Nephron progenitor cell (in vitro differentiated cells): ENCODE data around the gene C14orf132.

ENCODE experiments used
- DNase-seq: peaks from one replicate; pipeline ENCODE4 v3.0.0; 2021
- H3K27ac Mint-ChIP-seq: 2 replicates; pipeline ENCODE4 v1.8.0; 2021; ENCODE audit warnings: mild to moderate bottlenecking, moderate library complexity, mixed read lengths
- H3K27me3 Mint-ChIP-seq: 2 replicates; pipeline ENCODE4 v1.8.0; 2021; ENCODE audit warnings: mild to moderate bottlenecking, low read depth, mixed read lengths; ENCODE audit not compliant: poor library complexity
- H3K36me3 Mint-ChIP-seq: 2 replicates; pipeline ENCODE4 v1.8.0; 2021; ENCODE audit warnings: low read depth, mixed read lengths
- H3K4me1 Mint-ChIP-seq: 2 replicates; pipeline ENCODE4 v1.8.0; 2021; ENCODE audit warnings: mixed read lengths
- H3K4me3 Mint-ChIP-seq: 2 replicates; pipeline ENCODE4 v1.8.0; 2021; ENCODE audit warnings: mild to moderate bottlenecking, moderate library complexity, mixed read lengths
- H3K9me3 Mint-ChIP-seq: 2 replicates; pipeline ENCODE4 v1.8.0; 2021; ENCODE audit warnings: mild to moderate bottlenecking, moderate library complexity, mixed read lengths
- CTCF ChIP-seq: fragments of 200-600 bp; sonication (generic); IDR thresholded peaks from 2 replicates; pipeline ENCODE4 v1.5.0; 2021; ENCODE audit warnings: antibody characterized with exemption

C14orf132 gene

GRCh38 chr14:96038920-96039632, at the start of gene C14orf132:
TSS of gene C14orf132 (plus strand) at chr14:96039362. CDS start at chr14:96039501, 139 bp downstream.
- TF ChIP-seq CTCF = no peak
- H3K36me3 Mint-ChIP-seq = peaks cover 31% of the 10 kb centered on the region
- H3K4me1 Mint-ChIP-seq = peaks cover 43% of the 10 kb centered on the region
- H3K4me3 Mint-ChIP-seq = peak within 1 kb of the TSS; percentile 92
- H3K9me3 Mint-ChIP-seq = no peaks in the 10 kb centered on the region
- H3K27me3 Mint-ChIP-seq = peaks cover 52% of the 10 kb centered on the region
- peak within 1 kb of the TSS; percentile 36 for H3K27ac Mint-ChIP-seq
- peak; percentile 74 for DNase-seq

- TF ChIP-seq CTCF = peak; percentile 89
- Mint-ChIP-seq H3K27me3 (peaks cover 10% of the 10 kb centered on the region), H3K4me1 (no peaks in the 10 kb centered on the region), H3K36me3 (no peaks in the 10 kb centered on the region), H3K27ac (peak overlapping the region; percentile 50), H3K4me3 (no peak overlapping the region), H3K9me3 (peaks cover 33% of the 10 kb centered on the region)
- DNase-seq = peak; percentile 42
Observed at GRCh38 chr14:95993768-95994592, 45.2 kb upstream of the C14orf132 start.

- no peak overlapping the region for H3K4me3 Mint-ChIP-seq
- H3K27me3 Mint-ChIP-seq = peaks cover 10% of the 10 kb centered on the region
- no peaks in the 10 kb centered on the region for H3K36me3 Mint-ChIP-seq
- H3K27ac Mint-ChIP-seq = no peak overlapping the region
- no peaks in the 10 kb centered on the region for H3K4me1 Mint-ChIP-seq
- DNase-seq = no peak
- TF ChIP-seq CTCF = no peak
- H3K9me3 Mint-ChIP-seq = peaks cover 27% of the 10 kb centered on the region
Observed at GRCh38 chr14:95994593-95994928, 44.6 kb upstream of the C14orf132 start.

GRCh38 chr14:95998656-95999055, 40.5 kb upstream of the C14orf132 start:
- DNase-seq = no peak
- Mint-ChIP-seq H3K4me1 (peaks cover 10% of the 10 kb centered on the region), H3K4me3 (no peak overlapping the region), H3K36me3 (no peaks in the 10 kb centered on the region), H3K27me3 (peaks cover 18% of the 10 kb centered on the region), H3K9me3 (peaks cover 9% of the 10 kb centered on the region), H3K27ac (no peak overlapping the region)
- no peak for TF ChIP-seq CTCF

GRCh38 chr14:96001866-96002497, 37.2 kb upstream of the C14orf132 start:
- Mint-ChIP-seq H3K4me1 (peaks cover 10% of the 10 kb centered on the region), H3K4me3 (no peak overlapping the region), H3K27me3 (peaks cover 29% of the 10 kb centered on the region), H3K36me3 (no peaks in the 10 kb centered on the region), H3K27ac (no peak overlapping the region), H3K9me3 (peaks cover 31% of the 10 kb centered on the region)
- DNase-seq = peak; percentile 19
- TF ChIP-seq CTCF = no peak
